CD4-positive, alpha-beta T cell treated with Interleukin-15 for 1 hour (primary cell): ENCODE results near the gene CKAP5.

ENCODE experiments used
- DNase-seq: peaks from one replicate; pipeline ENCODE4 v3.0.0-alpha.2; 2020

CKAP5 gene

GRCh38 chr11:46761807-46762206, 84.3 kb downstream of the CKAP5 start:
- DNase-seq: no peak

- no peak for DNase-seq
Measured at GRCh38 chr11:46760429-46761128, 85.5 kb downstream of the CKAP5 start.

- no peak for DNase-seq
Measured at GRCh38 chr11:46759196-46759595, 86.9 kb downstream of the CKAP5 start.

- no peak for DNase-seq
Measured at GRCh38 chr11:46755962-46756361, 90.1 kb downstream of the CKAP5 start.

GRCh38 chr11:46747150-46747549, 98.9 kb downstream of the CKAP5 start:
- no peak for DNase-seq

GRCh38 chr11:46745995-46746394, 100.1 kb downstream of the CKAP5 start:
- DNase-seq: no peak

- DNase-seq: no peak
Measured at GRCh38 chr11:46745328-46745727, 100.8 kb downstream of the CKAP5 start.

- no peak for DNase-seq
Measured at GRCh38 chr11:46743693-46744339, 102.3 kb downstream of the CKAP5 start.

- no peak for DNase-seq
Measured at GRCh38 chr11:46743043-46743442, 103.0 kb downstream of the CKAP5 start.

GRCh38 chr11:46741600-46742484, 104.2 kb downstream of the CKAP5 start:
- no peak for DNase-seq

GRCh38 chr11:46738887-46739286, 107.2 kb downstream of the CKAP5 start:
- DNase-seq: no peak

- DNase-seq: no peak
Measured at GRCh38 chr11:46737699-46738098, 108.4 kb downstream of the CKAP5 start.

- no peak for DNase-seq
Measured at GRCh38 chr11:46736615-46737014, 109.5 kb downstream of the CKAP5 start.

GRCh38 chr11:46736146-46736545, 109.9 kb downstream of the CKAP5 start:
- no peak for DNase-seq

GRCh38 chr11:46733234-46733633, 112.8 kb downstream of the CKAP5 start:
- no peak for DNase-seq

- no peak for DNase-seq
Measured at GRCh38 chr11:46731545-46731944, 114.5 kb downstream of the CKAP5 start.

- DNase-seq: no peak
Measured at GRCh38 chr11:46729110-46730027, 116.7 kb downstream of the CKAP5 start.

GRCh38 chr11:46728659-46729040, 117.4 kb downstream of the CKAP5 start:
- DNase-seq: no peak

- no peak for DNase-seq
Measured at GRCh38 chr11:46727952-46728658, 118.0 kb downstream of the CKAP5 start.

- no peak for DNase-seq
Measured at GRCh38 chr11:46726206-46726862, 119.7 kb downstream of the CKAP5 start.
